Parathyroid adenoma (tissue), 2 donors: ENCODE measurements around the gene GCSAM.

Source experiments
- H2AFZ ChIP-seq: fragments of 300-600 bp; sonication (generic); one replicate; pipeline ENCODE4 v1.7.0; 2017; ENCODE audit warnings: antibody characterized with exemption, mild to moderate bottlenecking
- H3K27ac ChIP-seq: fragments of 300-600 bp; sonication (generic); one replicate; pipeline ENCODE4 v1.7.0; 2017
- H3K27me3 ChIP-seq: fragments of 300-600 bp; sonication (generic); one replicate; pipeline ENCODE4 v1.7.0; 2017; ENCODE audit warnings: low read length; ENCODE audit not compliant: control insufficient read depth, insufficient read depth
- H3K36me3 ChIP-seq: fragments of 300-600 bp; sonication (generic); one replicate; pipeline ENCODE4 v1.7.0; 2017; ENCODE audit warnings: low read length; ENCODE audit not compliant: control insufficient read depth, insufficient read depth
- H3K4me1 ChIP-seq: fragments of 300-600 bp; sonication (generic); one replicate; pipeline ENCODE4 v1.7.0; 2017; ENCODE audit warnings: control low read depth
- H3K4me2 ChIP-seq: fragments of 300-600 bp; sonication (generic); one replicate; pipeline ENCODE4 v1.7.0; 2017; ENCODE audit warnings: low read length
- H3K4me3 ChIP-seq: fragments of 300-600 bp; sonication (generic); one replicate; pipeline ENCODE4 v1.7.0; 2017; ENCODE audit warnings: low read depth, low read length
- H3K79me2 ChIP-seq: fragments of 300-600 bp; sonication (generic); one replicate; pipeline ENCODE4 v1.7.0; 2017; ENCODE audit warnings: control low read depth
- H3K9ac ChIP-seq: fragments of 300-600 bp; sonication (generic); one replicate; pipeline ENCODE4 v1.7.0; 2017; ENCODE audit warnings: mild to moderate bottlenecking
- H3K9me3 ChIP-seq: fragments of 300-600 bp; sonication (generic); one replicate; pipeline ENCODE4 v1.7.0; 2017; ENCODE audit warnings: low read length; ENCODE audit not compliant: control insufficient read depth
- CTCF ChIP-seq: fragments of 300-600 bp; sonication (generic); IDR thresholded peaks from one replicate; pipeline ENCODE4 v1.7.0; 2017; ENCODE audit warnings: antibody characterized with exemption, mild to moderate bottlenecking
- donor health status: primary hyperparathyroidism.

Gene GCSAM

GRCh38 chr3:112167758-112168157 is 34.7 kb upstream of the GCSAM start:
- Histone ChIP-seq H3K4me1 (no peaks in the 10 kb centered on the region), H3K27me3 (no peaks in the 10 kb centered on the region), H3K9ac (no peak overlapping the region), H3K79me2 (no peaks in the 10 kb centered on the region), H3K9me3 (no peaks in the 10 kb centered on the region), H2AFZ (no peak overlapping the region), H3K36me3 (no peaks in the 10 kb centered on the region), H3K4me3 (no peak overlapping the region), H3K27ac (no peak overlapping the region), H3K4me2 (no peak overlapping the region)
- TF ChIP-seq CTCF = no peak

- Histone ChIP-seq H3K79me2 (no peaks in the 10 kb centered on the region), H3K36me3 (no peaks in the 10 kb centered on the region), H3K9ac (no peak overlapping the region), H3K4me2 (no peak overlapping the region), H3K27ac (no peak overlapping the region), H3K4me3 (no peak overlapping the region), H3K9me3 (no peaks in the 10 kb centered on the region), H3K4me1 (no peaks in the 10 kb centered on the region), H3K27me3 (no peaks in the 10 kb centered on the region), H2AFZ (no peak overlapping the region)
- no peak for TF ChIP-seq CTCF
Measured at GRCh38 chr3:112149136-112149535, 16.1 kb upstream of the GCSAM start.

GRCh38 chr3:112143689-112144088 is 10.6 kb upstream of the GCSAM start:
- Histone ChIP-seq H3K79me2 (no peaks in the 10 kb centered on the region), H2AFZ (no peak overlapping the region), H3K4me2 (no peak overlapping the region), H3K9me3 (no peaks in the 10 kb centered on the region), H3K27me3 (no peaks in the 10 kb centered on the region), H3K36me3 (no peaks in the 10 kb centered on the region), H3K4me1 (no peaks in the 10 kb centered on the region), H3K27ac (no peak overlapping the region), H3K9ac (no peak overlapping the region), H3K4me3 (no peak overlapping the region)
- no peak for TF ChIP-seq CTCF

- TF ChIP-seq CTCF = no peak
- no peak overlapping the region for H2AFZ ChIP-seq
Measured at GRCh38 chr3:112143251-112143650, 10.2 kb upstream of the GCSAM start.

GRCh38 chr3:112141293-112141692 is 8.2 kb upstream of the GCSAM start:
- no peak overlapping the region for H3K27ac ChIP-seq
- H3K79me2 ChIP-seq = no peaks in the 10 kb centered on the region
- H3K9me3 ChIP-seq = no peaks in the 10 kb centered on the region
- H3K4me1 ChIP-seq = no peaks in the 10 kb centered on the region
- TF ChIP-seq CTCF = no peak
- no peak overlapping the region for H3K4me2 ChIP-seq
- no peaks in the 10 kb centered on the region for H3K27me3 ChIP-seq
- no peaks in the 10 kb centered on the region for H3K36me3 ChIP-seq
- H3K4me3 ChIP-seq = no peak overlapping the region
- no peak overlapping the region for H2AFZ ChIP-seq
- no peak overlapping the region for H3K9ac ChIP-seq

More at GRCh38 chr3:112143251-112143650, 10.2 kb upstream of the GCSAM start:
- Histone ChIP-seq H3K4me3 (no peak overlapping the region), H3K4me1 (no peaks in the 10 kb centered on the region), H3K4me2 (no peak overlapping the region), H3K79me2 (no peaks in the 10 kb centered on the region), H3K36me3 (no peaks in the 10 kb centered on the region), H3K27ac (no peak overlapping the region), H3K9ac (no peak overlapping the region), H3K27me3 (no peaks in the 10 kb centered on the region), H3K9me3 (no peaks in the 10 kb centered on the region)
